ENCODE results near the gene B3GALT6.

The B3GALT6 gene

DNA sequence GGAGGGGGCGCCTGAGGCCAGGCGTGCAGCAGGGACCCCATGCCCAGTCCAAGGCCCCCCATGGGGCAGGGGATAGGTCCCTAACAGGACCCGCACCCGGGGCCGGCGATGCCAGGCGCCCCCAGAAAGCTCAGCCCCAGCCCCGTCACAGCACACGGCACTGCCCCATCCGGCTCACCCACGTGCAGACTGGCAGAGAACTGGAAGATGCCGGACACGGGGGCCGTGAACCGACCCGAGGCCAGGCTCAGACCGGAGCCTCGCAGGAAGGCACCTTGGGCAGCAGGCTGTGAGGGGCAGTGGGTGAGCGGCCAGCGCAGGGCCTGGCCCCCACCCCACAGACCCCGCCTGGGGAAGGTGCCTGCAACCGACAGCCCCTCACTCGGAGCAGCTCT lies 11.2 kb downstream of the B3GALT6 start:
- TF ChIP-seq, protein P1, sequence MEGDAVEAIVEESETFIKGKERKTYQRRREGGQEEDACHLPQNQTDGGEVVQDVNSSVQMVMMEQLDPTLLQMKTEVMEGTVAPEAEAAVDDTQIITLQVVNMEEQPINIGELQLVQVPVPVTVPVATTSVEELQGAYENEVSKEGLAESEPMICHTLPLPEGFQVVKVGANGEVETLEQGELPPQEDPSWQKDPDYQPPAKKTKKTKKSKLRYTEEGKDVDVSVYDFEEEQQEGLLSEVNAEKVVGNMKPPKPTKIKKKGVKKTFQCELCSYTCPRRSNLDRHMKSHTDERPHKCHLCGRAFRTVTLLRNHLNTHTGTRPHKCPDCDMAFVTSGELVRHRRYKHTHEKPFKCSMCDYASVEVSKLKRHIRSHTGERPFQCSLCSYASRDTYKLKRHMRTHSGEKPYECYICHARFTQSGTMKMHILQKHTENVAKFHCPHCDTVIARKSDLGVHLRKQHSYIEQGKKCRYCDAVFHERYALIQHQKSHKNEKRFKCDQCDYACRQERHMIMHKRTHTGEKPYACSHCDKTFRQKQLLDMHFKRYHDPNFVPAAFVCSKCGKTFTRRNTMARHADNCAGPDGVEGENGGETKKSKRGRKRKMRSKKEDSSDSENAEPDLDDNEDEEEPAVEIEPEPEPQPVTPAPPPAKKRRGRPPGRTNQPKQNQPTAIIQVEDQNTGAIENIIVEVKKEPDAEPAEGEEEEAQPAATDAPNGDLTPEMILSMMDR (IDR thresholded peaks at IDR 0.05; ENCODE audit: low read length, missing control alignments) = no peak
- DNase-seq (ENCODE audit: low read depth) = no peak

DNA sequence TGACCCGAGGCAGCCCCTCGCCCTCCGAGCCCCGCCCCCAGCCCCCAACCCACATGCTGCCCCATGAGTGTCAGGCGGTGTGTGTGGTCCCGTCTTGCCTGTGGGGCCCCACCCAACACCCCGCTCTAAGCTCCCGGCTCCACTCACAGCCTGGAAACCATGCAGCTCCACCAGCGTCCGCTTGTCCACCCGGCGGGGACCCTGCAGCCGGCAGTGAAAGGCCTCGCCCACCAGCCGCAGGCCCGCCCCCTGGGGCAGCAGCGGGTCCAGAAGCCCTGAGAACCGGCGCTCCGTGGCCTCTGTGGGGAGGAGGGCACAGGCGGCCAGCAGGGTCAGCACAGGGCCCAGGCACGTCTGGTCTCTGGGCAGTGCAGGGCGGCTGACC lies 11.8 kb downstream of the B3GALT6 start:
- no peak for DNase-seq (ENCODE audit: low read depth)
- H3K4me3 ChIP-seq (replicated peaks; ENCODE audit: low read depth, low read length) = no peak overlapping the region
- TF ChIP-seq, protein P1 (IDR thresholded peaks at IDR 0.05; ENCODE audit: low read length, missing control alignments) = no peak

More for the DNA sequence above, 11.2 kb downstream of the B3GALT6 start:
- no peak overlapping the region for H3K4me3 ChIP-seq (replicated peaks; ENCODE audit: low read depth, low read length)

DNA sequence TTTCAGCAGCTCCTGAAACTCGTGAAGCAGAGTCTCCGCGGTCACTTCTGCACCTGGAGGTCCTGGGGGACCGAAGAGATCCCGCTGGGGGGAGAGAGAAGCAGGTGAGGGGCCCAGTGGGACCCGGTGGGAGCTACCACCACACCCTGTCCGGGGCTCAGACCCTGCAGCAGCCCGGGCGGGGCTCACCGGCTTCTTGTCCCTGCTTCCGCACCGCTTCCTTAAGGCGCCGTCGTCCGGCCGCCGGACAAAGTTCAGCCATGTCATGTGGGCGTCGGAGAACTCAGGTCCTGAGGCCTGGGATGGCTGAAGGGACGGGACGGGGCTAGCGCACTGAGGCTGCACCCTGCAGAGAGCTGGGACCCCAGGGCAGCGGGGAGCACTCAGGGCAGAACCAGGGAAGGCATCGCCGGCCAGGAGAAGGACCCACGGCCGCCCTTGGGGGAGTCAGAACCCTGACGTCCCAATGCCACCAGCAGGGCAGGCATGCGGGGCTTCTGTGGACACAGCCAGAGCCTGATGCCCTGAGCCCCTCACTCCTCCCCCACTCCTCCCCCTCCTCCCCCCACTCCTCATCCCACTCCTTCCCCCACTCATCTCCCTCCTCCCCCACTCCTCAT lies 12.3 kb downstream of the B3GALT6 start:
- no peak for DNase-seq (ENCODE audit: low read depth)
- TF ChIP-seq, protein P1 (IDR thresholded peaks at IDR 0.05; ENCODE audit: low read length, missing control alignments) = no peak
- no peak overlapping the region for H3K4me3 ChIP-seq (replicated peaks; ENCODE audit: low read depth, low read length)

DNA sequence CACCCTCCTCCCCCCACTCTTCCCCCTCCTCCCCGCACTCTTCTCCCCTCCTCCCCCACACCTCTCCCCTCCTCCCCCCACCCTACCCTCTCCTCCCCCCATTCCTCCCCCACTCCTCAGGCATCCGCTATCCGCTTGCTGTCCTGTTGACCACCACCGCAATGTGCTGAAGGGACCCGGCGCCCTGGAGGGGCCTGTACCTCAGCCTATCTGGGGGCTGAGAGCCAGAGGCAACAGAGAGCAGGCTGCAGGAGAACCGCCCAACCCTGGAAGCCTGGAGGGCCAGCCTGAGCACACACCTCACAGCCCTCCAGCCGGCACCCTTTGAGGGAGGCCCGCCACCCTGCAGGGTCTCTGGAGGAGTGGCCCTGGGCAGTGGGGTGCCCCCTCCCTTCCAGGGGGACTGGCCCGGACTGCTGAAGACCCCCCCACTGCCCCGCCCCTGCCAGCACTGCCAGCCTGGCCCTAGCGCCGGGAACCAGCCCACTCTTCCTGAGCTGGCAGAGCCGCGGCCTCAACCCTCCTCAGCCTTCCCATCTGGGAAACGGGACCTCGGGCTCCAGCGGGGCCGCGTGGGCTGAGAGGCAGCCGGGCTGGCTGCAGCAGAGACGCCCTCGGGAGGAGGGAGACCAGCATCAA lies 13.3 kb downstream of the B3GALT6 start:
- TF ChIP-seq, protein P1 (IDR thresholded peaks at IDR 0.05; ENCODE audit: low read length, missing control alignments) = no peak
- no peak for DNase-seq (ENCODE audit: low read depth)
- H3K4me3 ChIP-seq (replicated peaks; ENCODE audit: low read depth, low read length) = no peak overlapping the region

DNA sequence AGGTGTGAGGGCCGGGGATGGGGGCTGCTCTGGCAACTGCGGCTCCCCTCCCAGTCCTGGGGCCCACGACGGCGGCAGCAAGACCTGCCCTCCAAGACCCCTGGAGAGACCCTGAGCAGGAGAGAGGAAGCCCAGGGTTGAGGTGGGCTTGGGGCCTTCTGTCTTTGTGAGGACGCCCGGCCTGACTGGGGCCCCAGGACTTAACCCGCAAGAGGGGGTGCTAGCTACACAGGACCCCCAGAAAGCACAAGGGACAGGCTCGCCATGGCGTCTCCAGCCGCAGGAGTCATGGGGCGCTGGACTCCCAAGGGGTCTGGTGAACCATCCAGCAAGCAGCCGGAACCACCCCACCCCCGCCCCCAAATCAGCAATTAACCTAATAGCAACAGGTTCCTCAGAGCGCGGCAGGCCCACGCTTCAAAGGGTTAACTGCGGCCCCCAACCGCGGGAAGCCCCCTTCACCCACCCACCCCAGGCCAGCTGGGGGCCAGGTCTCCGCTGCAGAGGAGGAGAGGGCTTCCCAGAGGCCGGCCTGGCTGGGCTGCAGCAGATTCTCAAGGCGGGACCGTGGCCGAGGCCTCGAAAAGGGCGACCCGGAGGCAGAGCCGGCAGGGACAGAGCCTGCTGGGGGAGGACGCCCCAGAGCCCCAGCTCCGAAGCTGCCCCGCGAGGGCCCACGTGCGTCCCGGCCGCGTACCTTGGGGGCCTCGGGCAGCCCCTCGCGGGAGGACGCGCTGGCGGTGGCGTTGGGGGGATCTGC lies 14.0 kb downstream of the B3GALT6 start:
- no peak overlapping the region for H3K4me3 ChIP-seq (replicated peaks; ENCODE audit: low read depth, low read length)
- TF ChIP-seq, protein P1 (IDR thresholded peaks at IDR 0.05; ENCODE audit: low read length, missing control alignments) = no peak
- no peak for DNase-seq (ENCODE audit: low read depth)

DNA sequence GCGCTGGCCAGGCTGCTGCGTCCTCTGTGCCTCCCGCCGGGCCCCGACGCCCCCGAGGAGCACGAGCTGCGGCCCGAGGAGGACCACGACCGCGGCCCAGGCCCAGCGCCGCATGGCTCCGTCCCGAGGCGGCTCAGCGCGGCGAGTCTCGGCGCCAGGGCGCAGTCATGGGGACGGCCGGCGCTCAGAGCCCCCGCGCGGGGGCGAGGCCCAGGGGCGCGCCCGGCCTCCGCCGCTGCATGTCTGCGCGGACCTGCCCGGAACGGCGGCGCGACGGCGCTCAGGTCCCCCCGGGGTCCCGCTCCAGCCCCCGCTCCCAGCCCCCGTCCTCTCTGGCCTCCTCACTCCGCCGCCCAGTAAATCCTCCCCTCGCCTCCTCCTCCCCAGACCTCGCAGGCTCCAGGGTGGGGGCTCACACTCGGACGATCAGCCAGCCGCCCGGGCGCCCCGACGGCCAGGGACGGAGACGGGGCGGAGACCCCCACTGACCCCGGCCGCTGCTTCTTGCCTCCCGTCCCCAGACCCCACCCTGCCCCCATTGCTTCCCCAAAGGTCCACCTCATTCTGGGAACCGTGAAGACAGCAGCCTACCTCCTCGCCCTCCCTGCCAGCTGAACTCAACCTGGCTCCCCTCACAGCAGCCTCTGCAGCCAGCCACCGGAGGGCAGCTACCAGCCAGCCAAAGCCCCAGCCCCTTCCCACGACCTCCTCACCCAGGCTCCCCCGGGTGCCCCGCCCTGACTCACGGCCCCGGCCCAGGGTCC lies 14.7 kb downstream of the B3GALT6 start, which contains the start of gene C1QTNF12:
Gene C1QTNF12, minus strand, starts transcription at position 146 of the 764 bp plus-strand sequence. Its CDS starts 32 bp downstream, at position 114.
- TF ChIP-seq, protein P1 (IDR thresholded peaks at IDR 0.05; ENCODE audit: low read length, missing control alignments) = no peak
- no peak within 1 kb of the TSS for H3K4me3 ChIP-seq (replicated peaks; ENCODE audit: low read depth, low read length)

More for the DNA sequence above, 14.7 kb downstream of the B3GALT6 start, which contains the start of gene C1QTNF12:
- DNase-seq (ENCODE audit: low read depth) = no peak
